CD1c-positive myeloid dendritic cell (primary cell): ENCODE measurements around the gene CDK9.

Experiments
- DNase-seq: peaks from one replicate; pipeline ENCODE4 v3.0.0-alpha.2; 2016; ENCODE audit errors: extremely low spot score

CDK9 gene

GRCh38 chr9:127826253-127826913 lies 40.5 kb downstream of the CDK9 start:
- DNase-seq: no peak

DNA sequence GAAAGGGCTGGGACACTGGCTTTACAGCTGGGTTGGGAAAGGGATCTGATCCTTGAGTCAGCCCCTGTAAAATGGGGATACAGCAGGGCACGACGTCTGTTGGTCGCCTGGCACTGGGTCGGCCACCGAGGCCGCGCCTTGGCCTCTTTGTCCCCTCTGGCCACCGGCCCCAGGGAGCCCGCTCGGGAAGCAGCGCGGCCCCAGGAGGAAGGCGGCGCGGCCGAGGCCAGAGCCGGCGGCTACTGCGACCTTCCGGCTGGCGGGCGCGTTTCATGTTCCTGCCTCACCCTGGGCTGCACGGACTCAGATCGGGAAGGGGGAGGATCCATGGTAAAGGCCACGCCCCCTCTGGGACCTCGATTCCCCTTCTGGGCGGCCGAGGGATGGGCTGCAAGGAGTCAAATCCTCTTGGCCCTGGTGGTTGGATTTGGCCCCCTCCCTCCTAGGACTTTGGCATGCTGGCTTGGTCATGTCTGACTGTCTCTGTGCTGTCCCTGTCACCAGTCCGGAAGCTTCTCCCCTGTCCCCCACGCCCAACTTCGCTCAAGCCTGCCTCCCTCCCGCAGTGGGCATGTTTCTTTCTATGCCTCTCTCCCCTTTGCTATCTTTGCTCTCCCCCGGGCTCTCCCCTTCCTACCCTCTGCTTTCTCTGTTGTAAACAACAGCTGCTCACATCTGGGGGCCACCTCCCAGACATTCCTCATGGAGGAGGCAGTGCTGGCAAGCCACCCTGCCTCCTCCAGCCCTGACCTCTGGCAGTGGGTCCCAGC lies 42.6 kb downstream of the CDK9 start:
- DNase-seq: peak; percentile 59

DNA sequence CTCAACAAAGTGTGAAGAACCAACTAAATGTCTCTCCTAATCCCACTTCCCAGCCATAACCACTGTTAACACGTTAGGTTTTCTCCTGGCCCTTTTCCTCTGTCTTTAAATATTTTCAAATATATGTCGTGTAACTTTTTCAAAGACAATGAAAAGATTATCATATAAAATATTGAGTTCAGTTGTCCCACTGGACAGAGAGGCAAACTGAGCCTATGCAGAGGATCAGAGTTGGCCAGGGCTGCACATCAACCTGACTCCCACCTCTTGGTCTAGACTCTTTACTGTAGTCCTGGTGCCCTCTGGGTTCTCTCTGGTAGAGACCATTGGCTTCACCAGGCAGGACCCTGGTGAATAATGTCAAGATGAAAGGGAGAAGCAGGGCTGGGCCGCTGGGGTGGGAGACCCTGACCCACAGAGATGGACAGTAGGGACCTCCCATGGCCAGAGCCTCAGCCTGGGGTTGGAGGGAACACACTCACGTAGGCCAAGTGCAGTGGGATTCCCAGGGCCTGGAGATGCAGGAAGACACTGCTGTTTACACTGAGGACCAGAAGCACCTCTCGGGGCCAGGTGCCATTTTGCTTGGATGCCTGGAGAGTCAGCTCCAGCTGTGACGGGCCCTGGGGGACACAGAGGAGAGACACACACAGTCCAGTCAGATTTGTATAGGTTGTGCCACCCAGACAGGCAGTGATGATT lies 43.5 kb downstream of the CDK9 start:
- DNase-seq: no peak

GRCh38 chr9:127832248-127832647 lies 46.4 kb downstream of the CDK9 start:
- no peak for DNase-seq

GRCh38 chr9:127833555-127833954 lies 47.7 kb downstream of the CDK9 start:
- peak; percentile 95 for DNase-seq

- peak; percentile 92 for DNase-seq
Measured at GRCh38 chr9:127835991-127836516, 50.2 kb downstream of the CDK9 start.

DNA sequence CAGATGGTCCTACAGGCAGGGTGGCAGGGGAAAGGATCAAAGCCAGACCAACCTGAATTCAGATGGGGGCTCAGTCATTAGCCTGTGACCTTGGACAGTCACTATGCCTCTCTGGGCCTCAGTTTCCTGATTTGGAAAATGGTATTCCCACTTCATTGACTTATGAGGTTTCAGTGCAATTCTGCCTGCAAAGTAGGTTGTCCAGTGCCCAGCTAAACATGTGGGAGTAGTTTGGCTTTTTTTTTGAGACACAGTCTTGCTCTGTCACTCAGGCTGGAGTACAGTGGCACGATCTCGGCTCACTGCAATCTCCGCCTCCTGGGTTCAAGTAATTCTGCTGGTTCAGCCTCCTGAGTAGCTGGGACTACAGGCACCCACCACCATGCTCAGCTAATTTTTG lies 50.7 kb downstream of the CDK9 start:
- DNase-seq: peak; percentile 59

- DNase-seq: no peak
Measured at GRCh38 chr9:127837346-127837745, 51.5 kb downstream of the CDK9 start.

DNA sequence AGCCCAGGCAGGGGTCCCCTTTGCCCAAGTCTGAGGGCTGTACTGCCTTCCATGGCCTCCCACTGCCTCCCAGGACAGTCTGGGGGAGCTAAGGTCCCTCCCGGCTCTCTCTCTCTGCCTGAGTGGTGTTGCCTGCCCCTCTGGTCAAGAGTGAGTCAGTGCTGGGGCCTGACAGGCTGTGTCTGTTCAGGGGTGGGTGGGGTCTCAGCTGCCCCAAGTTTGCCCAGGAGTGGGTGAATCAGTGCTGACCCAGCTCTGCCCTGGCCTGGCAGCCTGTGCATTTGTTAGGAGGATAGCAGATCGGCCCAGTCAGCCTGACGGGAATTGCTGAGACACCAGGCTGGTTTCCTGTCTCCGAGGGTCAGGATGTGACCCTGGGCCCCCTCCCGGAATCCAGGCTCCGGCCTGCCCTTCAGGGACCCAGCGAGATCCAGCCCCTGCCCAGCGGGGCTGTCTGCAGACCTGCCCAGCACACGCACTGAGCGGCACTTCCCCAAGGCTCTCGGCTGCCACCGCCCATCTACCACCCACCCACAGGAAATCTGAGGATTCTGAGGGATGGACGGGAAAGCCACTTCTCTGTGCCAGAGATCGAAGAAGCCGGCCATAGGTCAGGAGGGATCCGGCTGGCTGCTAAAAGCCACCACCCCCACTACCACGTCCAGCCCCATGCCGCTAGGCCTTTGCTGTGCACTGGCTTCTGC lies 52.7 kb downstream of the CDK9 start:
- peak; percentile 95 for DNase-seq
